Lung (tissue), 12 donors: Measurements from ENCODE around the gene OVOL3. TPM values are rescaled to one million over a fixed set of nuclear protein-coding genes. Genes with fewer than 3 reads are reported as not detected.
"Not testable (repeated sequence)": the region's sequence is repeated elsewhere in the genome, so short reads cannot be mapped to it uniquely, and the experiment has no call there.

Source experiments
- ATAC-seq: fragments of 200-7000 bp; cut with Tn5 transposase; one replicate; pipeline ENCODE4 v1.9.1; 2020; ENCODE audit warnings: moderate number of reproducible peaks; ENCODE audit not compliant: insufficient read depth, low FRiP score
- DNase-seq, 3 donors: peaks; one replicate each; pipeline ENCODE4 v3.0.0-alpha.2; 2013 to 2017
- H3K27ac ChIP-seq, 2 donors: one replicate each; pipeline ENCODE4 v1.5.1; 2013; ENCODE audit warnings: mild to moderate bottlenecking in 2 of 2, moderate library complexity in 2 of 2, control low read depth in 1 of 2, inconsistent platforms in 1 of 2, low read depth in 1 of 2, low read length in 1 of 2
- H3K27me3 ChIP-seq, 3 donors: one replicate each; pipeline ENCODE4 v1.5.1; 2013; ENCODE audit warnings: low read length in 2 of 3; ENCODE audit not compliant: control insufficient read depth in 3 of 3, insufficient read depth in 3 of 3
- H3K36me3 ChIP-seq, 4 donors: one replicate each; pipeline ENCODE4 v1.5.1; 2013; ENCODE audit warnings: low read length in 4 of 4, mild to moderate bottlenecking in 1 of 4, moderate library complexity in 1 of 4; ENCODE audit not compliant: control insufficient read depth in 4 of 4, insufficient read depth in 4 of 4
- H3K4me1 ChIP-seq, 5 donors: one replicate each; pipeline ENCODE4 v1.5.1; 2013; ENCODE audit warnings: low read length in 5 of 5, mild to moderate bottlenecking in 2 of 5, moderate library complexity in 1 of 5; ENCODE audit not compliant: control insufficient read depth in 5 of 5, insufficient read depth in 5 of 5
- H3K4me3 ChIP-seq: one replicate; pipeline ENCODE4 v1.5.1; 2013; ENCODE audit warnings: mild to moderate bottlenecking, control low read depth, moderate library complexity
- H3K9ac ChIP-seq, 2 donors: one replicate each; pipeline ENCODE4 v1.5.1; 2013; ENCODE audit warnings: low read length in 2 of 2, control low read depth in 1 of 2; ENCODE audit not compliant: insufficient read depth in 1 of 2
- H3K9me3 ChIP-seq, 4 donors: one replicate each; pipeline ENCODE4 v1.5.1; 2013; ENCODE audit warnings: low read length in 3 of 4, mild to moderate bottlenecking in 1 of 4, moderate library complexity in 1 of 4; ENCODE audit not compliant: control insufficient read depth in 4 of 4, insufficient read depth in 3 of 4
- WGBS, 2 donors: extraction: QIAGEN DNeasy Blood & Tissue Kit; methylation state at CpG; one replicate each; pipeline ENCODE4 v1.1.7; 2013; 5-methylcytosine and 5-hydroxymethylcytosine counted together
- polyA plus RNA-seq, 2 donors: library from polyadenylated mRNA; stranded (reverse); fragments of 200-250 nt; gene quantifications; one replicate each; pipeline ENCODE4 v1.2.1, GENCODE V29; 2013
- total RNA-seq, 2 donors: library from RNA; depleted of rRNA in 1 of 2; stranded (reverse); fragments of >200 nt in 1 of 2; gene quantifications; one replicate each; pipeline ENCODE4 v1.2.1, GENCODE V29; 2014 to 2021
- TF ChIP-seq, protein P1 (sequence below): IDR thresholded peaks from 2 replicates; pipeline ENCODE4 v1.5.1; 2012; ENCODE audit warnings: mild to moderate bottlenecking; ENCODE audit errors: control extremely low read depth, extremely low read depth
- donor health status: control.
- donor health status: control.
- donor health status: Bipolar disorder and iron deficiency.
- donor health status: healthy.
- donor health status: DM: yes; HTN: yes; CAD: no.

Gene OVOL3
- total and polyA plus RNA-seq, 4 donors = not detected

DNA sequence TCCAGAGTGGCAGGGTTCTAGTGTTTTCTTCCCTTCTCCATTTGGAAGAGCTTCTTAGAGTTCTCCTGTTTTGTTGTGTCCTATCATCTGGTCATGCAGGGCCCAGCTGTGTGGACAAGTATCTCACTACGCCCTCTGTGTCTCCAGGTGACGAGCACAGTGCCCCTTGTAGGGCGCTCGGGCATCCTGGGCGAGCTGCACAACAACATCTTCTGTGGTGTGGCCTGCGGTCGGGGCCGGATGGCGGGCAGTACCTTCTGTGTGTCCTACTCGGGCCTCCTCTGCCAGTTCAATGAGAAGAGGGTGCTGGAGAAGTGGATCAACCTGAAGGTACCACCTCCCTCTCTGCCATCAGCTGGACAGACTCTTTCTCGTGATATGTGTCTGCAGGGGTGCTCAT is 43.3 kb upstream of the OVOL3 start:
- Histone ChIP-seq H3K4me3 (no peak overlapping the region), H3K9me3 (peaks cover 0 to 2% (median 0%) of the 10 kb centered on the region in 4 donors), H3K9ac (no peak overlapping the region), H3K27me3 (no peaks in the 10 kb centered on the region), H3K36me3 (peaks cover 0 to 2% (median 0%) of the 10 kb centered on the region in 4 donors), H3K4me1 (peaks cover 0 to 1% (median 0%) of the 10 kb centered on the region in 5 donors), H3K27ac (no peak overlapping the region)
- TF ChIP-seq, protein P1, sequence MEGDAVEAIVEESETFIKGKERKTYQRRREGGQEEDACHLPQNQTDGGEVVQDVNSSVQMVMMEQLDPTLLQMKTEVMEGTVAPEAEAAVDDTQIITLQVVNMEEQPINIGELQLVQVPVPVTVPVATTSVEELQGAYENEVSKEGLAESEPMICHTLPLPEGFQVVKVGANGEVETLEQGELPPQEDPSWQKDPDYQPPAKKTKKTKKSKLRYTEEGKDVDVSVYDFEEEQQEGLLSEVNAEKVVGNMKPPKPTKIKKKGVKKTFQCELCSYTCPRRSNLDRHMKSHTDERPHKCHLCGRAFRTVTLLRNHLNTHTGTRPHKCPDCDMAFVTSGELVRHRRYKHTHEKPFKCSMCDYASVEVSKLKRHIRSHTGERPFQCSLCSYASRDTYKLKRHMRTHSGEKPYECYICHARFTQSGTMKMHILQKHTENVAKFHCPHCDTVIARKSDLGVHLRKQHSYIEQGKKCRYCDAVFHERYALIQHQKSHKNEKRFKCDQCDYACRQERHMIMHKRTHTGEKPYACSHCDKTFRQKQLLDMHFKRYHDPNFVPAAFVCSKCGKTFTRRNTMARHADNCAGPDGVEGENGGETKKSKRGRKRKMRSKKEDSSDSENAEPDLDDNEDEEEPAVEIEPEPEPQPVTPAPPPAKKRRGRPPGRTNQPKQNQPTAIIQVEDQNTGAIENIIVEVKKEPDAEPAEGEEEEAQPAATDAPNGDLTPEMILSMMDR = no peak
- DNase-seq (no peak), ATAC-seq (no peak)
- WGBS, 2 donors = 94% methylated on average over 11 of the region's 11 CpGs

DNA sequence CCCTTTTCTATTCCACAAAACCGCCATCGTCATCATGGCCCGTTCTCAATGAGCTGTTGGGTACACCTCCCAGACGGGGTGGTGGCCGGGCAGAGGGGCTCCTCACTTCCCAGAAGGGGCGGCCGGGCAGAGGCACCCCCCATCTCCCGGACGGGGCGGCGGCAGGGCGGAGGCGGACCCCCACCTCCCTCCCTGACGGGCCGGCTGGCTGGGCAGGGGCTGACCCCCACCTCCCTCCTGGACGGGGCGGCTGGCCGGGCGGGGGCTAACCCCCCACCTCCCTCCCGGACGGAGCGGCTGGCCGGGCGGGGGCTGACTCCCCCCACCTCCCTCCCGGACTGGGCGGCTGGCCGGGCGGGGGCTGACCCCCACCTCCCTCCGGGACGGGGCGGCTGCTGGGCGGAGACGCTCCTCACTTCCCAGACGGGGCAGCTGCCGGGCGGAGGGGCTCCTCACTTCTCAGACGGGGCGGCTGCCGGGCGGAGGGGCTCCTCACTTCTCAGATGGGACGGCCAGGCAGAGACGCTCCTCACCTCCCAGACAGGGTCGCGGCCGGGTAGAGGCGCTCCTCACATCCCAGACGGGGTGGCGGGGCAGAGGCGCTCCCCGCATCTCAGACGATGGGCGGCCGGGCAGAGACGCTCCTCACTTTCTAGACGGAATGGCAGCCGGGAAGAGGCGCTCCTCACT is 42.0 kb upstream of the OVOL3 start:
- 97 to 98% methylated on average over 29 to 54 of the region's 57 CpGs for WGBS, 2 donors
- DNase-seq, H3K4me1 ChIP-seq, H3K36me3 ChIP-seq, H3K4me3 ChIP-seq, H3K9ac ChIP-seq, H3K27ac ChIP-seq, ATAC-seq, H3K9me3 ChIP-seq, H3K27me3 ChIP-seq: not testable (repeated sequence)

DNA sequence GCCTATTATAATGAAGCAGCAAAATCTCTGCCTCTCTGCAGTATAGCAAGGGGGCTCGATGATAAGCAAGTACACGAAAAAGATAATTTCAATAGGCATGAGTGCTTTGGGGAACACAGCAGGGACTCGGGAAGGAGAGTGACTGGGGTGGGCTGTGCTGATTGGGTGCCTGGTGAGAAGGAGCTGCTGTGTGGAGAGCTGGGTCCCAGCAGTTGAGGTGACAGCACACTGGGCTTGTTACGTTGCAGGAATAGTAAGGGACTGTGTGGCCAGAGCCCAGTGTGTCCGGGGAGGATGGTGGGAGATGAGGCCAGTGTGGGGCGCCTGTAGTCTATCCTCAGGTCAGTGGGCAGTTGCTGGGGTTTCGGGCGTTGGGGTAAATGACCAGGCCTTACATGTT is 38.9 kb upstream of the OVOL3 start:
- peaks cover 0 to 6% (median 2%) of the 10 kb centered on the region in 4 donors for H3K36me3 ChIP-seq
- no peaks in the 10 kb centered on the region for H3K27me3 ChIP-seq
- ATAC-seq = no peak
- peaks cover 0 to 1% (median 0%) of the 10 kb centered on the region in 5 donors for H3K4me1 ChIP-seq
- peaks cover 0 to 2% (median 0%) of the 10 kb centered on the region in 4 donors for H3K9me3 ChIP-seq
- no peak overlapping the region for H3K27ac ChIP-seq
- H3K9ac ChIP-seq = no peak overlapping the region
- TF ChIP-seq, protein P1 = no peak
- no peak for DNase-seq
- WGBS, 2 donors = 90 to 91% methylated on average over 8 of the region's 8 CpGs
- no peak overlapping the region for H3K4me3 ChIP-seq

DNA sequence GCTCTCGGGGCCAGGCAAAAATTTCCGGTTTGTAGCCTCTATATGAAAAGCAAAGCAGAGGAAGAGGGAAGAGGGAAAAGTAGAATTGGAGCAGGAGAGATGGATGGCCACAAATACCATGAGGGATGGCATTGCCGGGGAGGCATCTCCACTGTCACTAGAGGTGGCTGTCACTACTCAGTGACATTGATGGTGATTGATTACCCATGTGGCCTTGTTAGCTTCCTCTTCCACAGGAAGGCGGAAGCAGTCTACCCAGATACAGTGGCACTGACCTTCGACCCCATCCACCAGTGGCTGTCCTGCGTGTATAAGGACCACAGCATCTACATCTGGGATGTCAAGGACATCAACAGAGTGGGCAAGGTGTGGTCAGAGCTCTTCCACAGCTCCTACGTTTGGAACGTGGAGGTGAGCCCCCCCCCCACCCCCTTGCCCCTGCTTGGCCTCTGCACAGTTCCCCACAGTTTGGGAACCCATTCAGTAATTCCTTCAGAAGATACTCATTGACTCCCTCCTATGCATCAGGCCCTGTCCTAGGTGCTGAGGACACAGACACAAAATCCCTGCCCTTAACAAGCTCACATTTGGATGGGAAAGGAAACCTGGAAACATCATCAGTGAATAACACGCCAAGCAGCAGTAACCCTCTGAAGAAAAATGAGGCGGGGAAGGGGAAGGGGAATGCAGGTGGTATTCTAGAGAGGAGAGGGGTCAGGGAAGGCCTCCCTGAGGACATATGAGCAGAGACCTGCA is 37.6 kb upstream of the OVOL3 start:
- Histone ChIP-seq H3K36me3 (peaks cover 0 to 6% (median 1%) of the 10 kb centered on the region in 4 donors), H3K27ac (no peak overlapping the region), H3K9ac (no peak overlapping the region), H3K9me3 (no peaks in the 10 kb centered on the region), H3K27me3 (no peaks in the 10 kb centered on the region), H3K4me3 (no peak overlapping the region), H3K4me1 (no peaks in the 10 kb centered on the region)
- DNase-seq (no peak), ATAC-seq (no peak)
- TF ChIP-seq, protein P1 = no peak
- WGBS, 2 donors = 83 to 89% methylated on average over 10 of the region's 10 CpGs
